H1 (cell line): ENCODE data around the gene GLT8D1. TPM values are rescaled to one million over a fixed set of nuclear protein-coding genes. Genes with fewer than 3 reads are reported as not detected.

Experiments used
- BACH1 ChIP-seq: IDR thresholded peaks from 2 replicates; pipeline ENCODE4 v1.6.1; 2012; ENCODE audit warnings: low read length, improper control_type of control experiment
- BCL11A ChIP-seq, 2 experiments: IDR thresholded peaks; one replicate each; pipeline ENCODE4 v1.6.1; 2011; ENCODE audit warnings: low read depth in 2 of 2, low read length in 2 of 2, mild to moderate bottlenecking in 2 of 2
- POLR2A ChIP-seq, 2 experiments: IDR thresholded peaks; 1 replicate in 1 of 2; 2 replicates in 1 of 2; pipeline ENCODE4 v1.6.1; 2011; ENCODE audit warnings: low read depth in 2 of 2, low read length in 2 of 2, mild to moderate bottlenecking in 2 of 2; ENCODE audit errors: control extremely low read depth in 1 of 2
- POLR2AphosphoS5 ChIP-seq: IDR thresholded peaks from 2 replicates; pipeline ENCODE4 v1.6.1; 2011; ENCODE audit warnings: low read depth, low read length
- RXRA ChIP-seq: IDR thresholded peaks from 2 replicates; pipeline ENCODE4 v1.6.1; 2011; ENCODE audit warnings: low read depth, mild to moderate bottlenecking, low read length, moderate library complexity; ENCODE audit not compliant: insufficient read depth
- polyA plus RNA-seq, 7 experiments: library from polyadenylated mRNA; depleted of rRNA in 3 of 7; stranded (reverse) in 5 of 7; unstranded in 2 of 7; fragments of >200 nt in 5 of 7; fragments of 200-250 nt in 2 of 7; gene quantifications; 1 replicate in 5 of 7; 2 replicates in 1 of 7; 4 replicates in 1 of 7; pipeline versions ENCODE4 v1.2.1 to v1.2.3, GENCODE V29; 2011 to 2013; ENCODE audit warnings: missing spikeins in 2 of 7, mixed read lengths in 2 of 7
- total RNA-seq: library from RNA; stranded (reverse); fragmentation: NEBNext Ultra II Directional; extraction: Animal tissue kit (Norgen Biotek cat#: 25700); gene quantifications from 2 replicates; pipeline ENCODE4 v1.2.1, GENCODE V29; 2021
- TF ChIP-seq, protein P1 (sequence below), 3 experiments: IDR thresholded peaks; 1 replicate in 2 of 3; 2 replicates in 1 of 3; pipeline versions ENCODE4 v1.5.1 to v1.6.1; 2011; ENCODE audit warnings: low read length in 3 of 3, mild to moderate bottlenecking in 3 of 3, inconsistent platforms in 2 of 3, low read depth in 1 of 3, moderate library complexity in 1 of 3; ENCODE audit not compliant: insufficient read depth in 1 of 3; ENCODE audit errors: control extremely low read depth in 1 of 3

GLT8D1 gene
- total and polyA plus RNA-seq, 2 of the 8 experiments (the other 6 are each of a cell fraction or from before 2014, with no cell fraction given): 29.0 to 33.6 TPM

DNA sequence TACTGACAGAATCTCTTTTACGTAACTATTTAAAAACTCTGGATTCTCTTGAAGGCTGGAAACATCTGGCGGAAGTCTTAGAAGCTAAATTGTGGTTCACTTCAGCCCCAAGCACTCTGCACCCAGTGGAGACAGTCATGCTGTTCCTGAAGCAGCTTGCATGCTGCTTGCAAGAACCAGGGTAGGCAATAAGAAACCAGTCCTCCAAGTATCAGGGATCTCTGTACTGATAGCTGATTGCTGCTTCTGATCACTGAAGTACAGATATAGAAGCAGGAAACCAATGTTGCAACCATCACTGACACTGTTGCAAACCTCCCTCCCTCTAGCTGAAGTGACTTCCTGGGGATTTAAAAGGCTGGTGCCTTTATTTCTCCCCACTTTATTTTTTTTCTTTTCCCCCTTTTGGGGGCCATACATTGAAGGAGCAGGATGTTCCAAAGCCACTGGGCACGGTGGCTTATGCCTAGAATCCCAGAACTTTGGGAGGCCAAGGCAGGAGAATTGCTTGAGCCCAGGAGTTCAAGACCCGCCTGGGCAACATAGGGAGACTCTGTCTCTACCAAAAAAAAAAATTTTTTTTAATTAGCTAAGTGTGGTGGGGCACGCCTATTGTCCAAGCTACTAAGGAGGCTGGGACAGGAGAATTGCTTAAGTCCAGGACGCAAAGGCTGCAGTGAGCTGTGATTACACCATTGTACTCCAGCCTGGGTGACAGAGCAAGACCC is 15.6 kb upstream of the GLT8D1 start (continued):
- TF ChIP-seq POLR2AphosphoS5 (no peak), BCL11A (IDR thresholded peaks at IDR 0.05; ENCODE audit: low read depth in 2 of 2, low read length in 2 of 2) (no peak), BACH1 (no peak), RXRA (no peak), POLR2A (IDR thresholded peaks at IDR 0.05; ENCODE audit: control extremely low read depth in 1 of 2, low read depth in 2 of 2, low read length in 2 of 2) (no peak)
- TF ChIP-seq, protein P1, sequence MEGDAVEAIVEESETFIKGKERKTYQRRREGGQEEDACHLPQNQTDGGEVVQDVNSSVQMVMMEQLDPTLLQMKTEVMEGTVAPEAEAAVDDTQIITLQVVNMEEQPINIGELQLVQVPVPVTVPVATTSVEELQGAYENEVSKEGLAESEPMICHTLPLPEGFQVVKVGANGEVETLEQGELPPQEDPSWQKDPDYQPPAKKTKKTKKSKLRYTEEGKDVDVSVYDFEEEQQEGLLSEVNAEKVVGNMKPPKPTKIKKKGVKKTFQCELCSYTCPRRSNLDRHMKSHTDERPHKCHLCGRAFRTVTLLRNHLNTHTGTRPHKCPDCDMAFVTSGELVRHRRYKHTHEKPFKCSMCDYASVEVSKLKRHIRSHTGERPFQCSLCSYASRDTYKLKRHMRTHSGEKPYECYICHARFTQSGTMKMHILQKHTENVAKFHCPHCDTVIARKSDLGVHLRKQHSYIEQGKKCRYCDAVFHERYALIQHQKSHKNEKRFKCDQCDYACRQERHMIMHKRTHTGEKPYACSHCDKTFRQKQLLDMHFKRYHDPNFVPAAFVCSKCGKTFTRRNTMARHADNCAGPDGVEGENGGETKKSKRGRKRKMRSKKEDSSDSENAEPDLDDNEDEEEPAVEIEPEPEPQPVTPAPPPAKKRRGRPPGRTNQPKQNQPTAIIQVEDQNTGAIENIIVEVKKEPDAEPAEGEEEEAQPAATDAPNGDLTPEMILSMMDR (IDR thresholded peaks at IDR 0.05; ENCODE audit: control extremely low read depth in 1 of 3, insufficient read depth in 1 of 3, low read depth in 1 of 3, low read length in 3 of 3): no peak
